Esophagus squamous epithelium (tissue), 5 donors: ENCODE results near the gene MOK. TPM values are rescaled to one million over a fixed set of nuclear protein-coding genes. Genes with fewer than 3 reads are reported as not detected.

ENCODE experiments used
- DNase-seq: peaks from one replicate; lab custom pipeline; 2025; lab: John Stamatoyannopoulos, UW
- H3K27ac ChIP-seq, 4 donors: fragments of 200-600 bp; sonication (generic); one replicate each; pipeline ENCODE4 v1.5.1; 2016 to 2019; ENCODE audit warnings: mild to moderate bottlenecking in 1 of 4
- H3K27me3 ChIP-seq, 4 donors: fragments of 200-600 bp; sonication (generic); 1 replicate in 3 of 4; 2 replicates in 1 of 4; pipeline versions ENCODE4 v1.5.1 to v1.6.0; 2017 to 2021; ENCODE audit warnings: antibody characterized with exemption in 1 of 4
- H3K36me3 ChIP-seq, 3 donors: fragments of 200-600 bp; sonication (generic); one replicate each; pipeline ENCODE4 v1.5.1; 2016 to 2019
- H3K4me1 ChIP-seq, 3 donors: fragments of 200-600 bp; sonication (generic); one replicate each; pipeline ENCODE4 v1.5.1; 2017 to 2019
- H3K4me3 ChIP-seq, 4 donors: fragments of 200-600 bp; sonication (generic); 1 replicate in 3 of 4; 2 replicates in 1 of 4; pipeline ENCODE4 v1.5.1; 2016 to 2019; ENCODE audit warnings: mild to moderate bottlenecking in 2 of 4, moderate library complexity in 1 of 4
- H3K9me3 ChIP-seq, 3 donors: fragments of 200-600 bp; sonication (generic); one replicate each; pipeline ENCODE4 v1.5.1; 2016 to 2019
- CTCF ChIP-seq, 6 experiments: fragments of 450-650 bp in 4 of 6; fragments of 200-600 bp in 2 of 6; sonication (generic) in 2 of 6; IDR thresholded peaks; one replicate each; pipeline ENCODE4 v1.5.1; 2016 to 2019; ENCODE audit warnings: antibody characterized with exemption in 6 of 6, mild to moderate bottlenecking in 4 of 6, moderate library complexity in 4 of 6
- POLR2A ChIP-seq, 4 donors: fragments of 450-650 bp; IDR thresholded peaks; one replicate each; pipeline ENCODE4 v1.6.1; 2017; ENCODE audit warnings: antibody characterized with exemption in 4 of 4, mild to moderate bottlenecking in 4 of 4, moderate library complexity in 3 of 4
- WGBS, 2 donors: methylation state at CpG; one replicate each; pipeline ENCODE4 v1.1.5; 2018; 5-methylcytosine and 5-hydroxymethylcytosine counted together
- intact Hi-C: fragments of 100-400 bp; cut with DNase I; formaldehyde crosslinking; loops from one replicate; pipeline ENCODE4 v1.15.0; 2022
- total RNA-seq, 4 donors: library from RNA; depleted of rRNA; stranded (reverse); fragments of >200 nt; gene quantifications; one replicate each; pipeline ENCODE4 v1.1.0, GENCODE V29; 2016
- donor health status: DM: yes; HTN: yes; CAD: no.

The MOK gene
- total RNA-seq, 4 donors from 2014 or later = 6.2 to 8.3 (median 6.4) TPM

GRCh38 chr14:102203382-102203781 is 101.6 kb downstream of the MOK start:
- DNase-seq = no peak
- no peaks in the 10 kb centered on the region for H3K4me1 ChIP-seq
- no peak overlapping the region for H3K4me3 ChIP-seq
- TF ChIP-seq POLR2A (IDR thresholded peaks at IDR 0.05) (no peak), CTCF (IDR thresholded peaks at IDR 0.05) (no peak)
- 80 to 89% methylated on average over 5 to 6 of the region's 6 CpGs for WGBS, 2 donors
- H3K36me3 ChIP-seq = peaks cover 5 to 99% (median 20%) of the 10 kb centered on the region in 3 donors
- H3K27ac ChIP-seq = no peak overlapping the region
- H3K9me3 ChIP-seq = no peaks in the 10 kb centered on the region
- no peaks in the 10 kb centered on the region for H3K27me3 ChIP-seq
- intact Hi-C loops = no loop called here

- 90 to 95% methylated on average over 3 of the region's 3 CpGs for WGBS, 2 donors
- H3K4me3 ChIP-seq = no peak overlapping the region
- peaks cover 5 to 99% (median 16%) of the 10 kb centered on the region in 3 donors for H3K36me3 ChIP-seq
Observed at GRCh38 chr14:102202944-102203343, 102.0 kb downstream of the MOK start.

GRCh38 chr14:102201776-102202175 is 103.2 kb downstream of the MOK start:
- no peak for DNase-seq
- 63 to 80% methylated on average over 3 to 4 of the region's 4 CpGs for whole genome bisulfite sequencing, 2 donors
- H3K9me3 ChIP-seq = no peaks in the 10 kb centered on the region
- H3K27me3 ChIP-seq = no peaks in the 10 kb centered on the region
- H3K4me3 ChIP-seq = no peak overlapping the region
- TF ChIP-seq CTCF (IDR thresholded peaks at IDR 0.05) (no peak), POLR2A (IDR thresholded peaks at IDR 0.05) (no peak)
- intact Hi-C loops = no loop called here
- peaks cover 0 to 12% (median 0%) of the 10 kb centered on the region in 3 donors for H3K4me1 ChIP-seq
- no peak overlapping the region for H3K27ac ChIP-seq
- peaks cover 5 to 99% (median 14%) of the 10 kb centered on the region in 3 donors for H3K36me3 ChIP-seq

More at GRCh38 chr14:102202944-102203343, 102.0 kb downstream of the MOK start:
- intact Hi-C loops = no loop called here
- Histone ChIP-seq H3K9me3 (no peaks in the 10 kb centered on the region), H3K27ac (no peak overlapping the region), H3K4me1 (peaks cover 0 to under 1% (median 0%) of the 10 kb centered on the region in 3 donors), H3K27me3 (no peaks in the 10 kb centered on the region)
- DNase-seq = no peak
- TF ChIP-seq POLR2A (IDR thresholded peaks at IDR 0.05) (no peak), CTCF (IDR thresholded peaks at IDR 0.05) (no peak)

GRCh38 chr14:102201353-102201738 is 103.6 kb downstream of the MOK start:
- Histone ChIP-seq H3K4me1 (peaks cover 0 to 14% (median 0%) of the 10 kb centered on the region in 3 donors), H3K36me3 (peaks cover 5 to 99% (median 14%) of the 10 kb centered on the region in 3 donors), H3K9me3 (no peaks in the 10 kb centered on the region), H3K4me3 (no peak overlapping the region), H3K27ac (no peak overlapping the region), H3K27me3 (no peaks in the 10 kb centered on the region)
- TF ChIP-seq POLR2A (IDR thresholded peaks at IDR 0.05) = no peak
- TF ChIP-seq CTCF (IDR thresholded peaks at IDR 0.05) = no peak
- intact Hi-C loops = no loop called here
- 86% methylated on average over 9 of the region's 9 CpGs for WGBS, 2 donors
- no peak for DNase-seq

GRCh38 chr14:102200690-102201352 is 104.1 kb downstream of the MOK start:
- Histone ChIP-seq H3K4me3 (no peak overlapping the region), H3K9me3 (no peaks in the 10 kb centered on the region), H3K36me3 (peaks cover 5 to 99% (median 14%) of the 10 kb centered on the region in 3 donors), H3K27ac (no peak overlapping the region), H3K27me3 (no peaks in the 10 kb centered on the region), H3K4me1 (peaks cover 0 to 14% (median 0%) of the 10 kb centered on the region in 3 donors)
- DNase-seq = no peak
- intact Hi-C loops = no loop called here
- WGBS, 2 donors = 75 to 85% methylated on average over 9 of the region's 9 CpGs
- no peak for TF ChIP-seq POLR2A (IDR thresholded peaks at IDR 0.05)
- TF ChIP-seq CTCF (IDR thresholded peaks at IDR 0.05) = no peak
